Measurements from ENCODE around the gene PPP6R2. TPM values are rescaled to one million over a fixed set of nuclear protein-coding genes. Genes with fewer than 3 reads are reported as not detected.

PPP6R2 gene
- total RNA-seq, 1 experiment from 2014 or later, result 47.8 TPM

- DNase-seq (ENCODE audit: low spot score) (no peak), ATAC-seq (no peak)
- ChIA-PET CTCF (interaction anchor here (0.9 to 1.8 kb wide), 6 partner anchors 20 to 141 kb away, joined by 3 to 5 read pairs (median 4); partner anchors contain the start of gene SCO2), POLR2A (no interaction called here)
- peaks cover 41% of the 10 kb centered on the region for H3K4me1 Mint-ChIP-seq
- H3K9me3 Mint-ChIP-seq, result no peaks in the 10 kb centered on the region
- H3K27ac Mint-ChIP-seq, result no peak overlapping the region; the same call in 1 of the 2 replicates
- H3K27me3 Mint-ChIP-seq (ENCODE audit: low read depth), result peaks cover 22% of the 10 kb centered on the region
- peak overlapping the region; percentile 87 for H3K4me3 Mint-ChIP-seq
- no peaks in the 10 kb centered on the region for H3K36me3 Mint-ChIP-seq
- TF ChIP-seq ZNF416 (CRISPR knock-in tag; IDR thresholded peaks at IDR 0.05) (no peak), FOXK1 (CRISPR knock-in tag; IDR thresholded peaks at IDR 0.05) (0 out of 2 replicates have a peak, but pooled peaks have one; percentile 19), NFATC4 (CRISPR knock-in tag; IDR thresholded peaks at IDR 0.05) (no peak), CBFB (CRISPR knock-in tag; IDR thresholded peaks at IDR 0.05; ENCODE audit: low read depth) (0 out of 2 replicates have a peak, but pooled peaks have one; percentile 18), FOXP4 (CRISPR knock-in tag; IDR thresholded peaks at IDR 0.05) (0 out of 2 replicates have a peak, but pooled peaks have one; percentile 33), HMGA2 (CRISPR knock-in tag; IDR thresholded peaks at IDR 0.05) (no peak), JUN (CRISPR knock-in tag; IDR thresholded peaks at IDR 0.05) (no peak), ESRRA (CRISPR knock-in tag; IDR thresholded peaks at IDR 0.05; ENCODE audit: borderline replicate concordance) (no peak)
Observed at GRCh38 chr22:50473855-50474671, 130.9 kb downstream of the PPP6R2 start.

GRCh38 chr22:50474710-50475651 lies 131.9 kb downstream of the PPP6R2 start, which contains the start of gene SBF1:
Gene SBF1 (minus strand): TSS chr22:50475035. CDS start chr22:50474840, 195 bp downstream.
- DNase-seq (ENCODE audit: low spot score) (peak; percentile 90), ATAC-seq (peak; percentile 93)
- H3K4me3 Mint-ChIP-seq, result peak within 1 kb of the TSS; percentile 87
- H3K4me1 Mint-ChIP-seq, result peaks cover 41% of the 10 kb centered on the region
- H3K36me3 Mint-ChIP-seq, result no peaks in the 10 kb centered on the region
- H3K9me3 Mint-ChIP-seq, result no peaks in the 10 kb centered on the region
- POLR2A ChIA-PET, result no interaction called here
- peak; percentile 91 for TF ChIP-seq SP1 (CRISPR knock-in tag; conservative IDR thresholded peaks at IDR 0.05)
- TF ChIP-seq CREM (CRISPR knock-in tag; IDR thresholded peaks at IDR 0.05), result no peak
- TF ChIP-seq FOXP4 (CRISPR knock-in tag; IDR thresholded peaks at IDR 0.05), result 0 out of 2 replicates have a peak, but pooled peaks have one; percentile 31
- 0 out of 2 replicates have a peak, but pooled peaks have one; percentile 41 for TF ChIP-seq NFYB (CRISPR knock-in tag; conservative IDR thresholded peaks at IDR 0.05; ENCODE audit: low read depth)
- H3K27ac Mint-ChIP-seq, result peak within 1 kb of the TSS; percentile 76; the same call in 1 of the 2 replicates
- CTCF ChIA-PET, result no interaction called here
- H3K27me3 Mint-ChIP-seq (ENCODE audit: low read depth), result peaks cover 31% of the 10 kb centered on the region

GRCh38 chr22:50475652-50476002 lies 132.5 kb downstream of the PPP6R2 start:
- peak overlapping the region; percentile 76; the same call in 1 of the 2 replicates for H3K27ac Mint-ChIP-seq
- ATAC-seq (no peak), DNase-seq (ENCODE audit: low spot score) (no peak)
- no peaks in the 10 kb centered on the region for H3K9me3 Mint-ChIP-seq
- H3K36me3 Mint-ChIP-seq, result no peaks in the 10 kb centered on the region
- ChIA-PET CTCF (no interaction called here), POLR2A (no interaction called here)
- peaks cover 38% of the 10 kb centered on the region for H3K4me1 Mint-ChIP-seq
- peak overlapping the region; percentile 59 for H3K4me3 Mint-ChIP-seq
- TF ChIP-seq IRF2 (CRISPR knock-in tag; IDR thresholded peaks at IDR 0.05; ENCODE audit: borderline replicate concordance, low read depth), result no peak
- TF ChIP-seq TP53 (CRISPR knock-in tag; IDR thresholded peaks at IDR 0.05), result 0 out of 2 replicates have a peak, but pooled peaks have one; percentile 23
- peaks cover 37% of the 10 kb centered on the region for H3K27me3 Mint-ChIP-seq (ENCODE audit: low read depth)
